Adrenal gland (tissue), 12 donors: ENCODE results near the gene SFT2D1. TPM values are rescaled to one million over a fixed set of nuclear protein-coding genes. Genes with fewer than 3 reads are reported as not detected.

Experiments
- DNase-seq, 7 donors: peaks; one replicate each; pipeline ENCODE4 v3.0.0-alpha.2; 2019 to 2020
- H3K27ac ChIP-seq, 5 donors: fragments of 200-600 bp; sonication (generic) in 4 of 5; 1 replicate in 3 of 5; 2 replicates in 2 of 5; pipeline versions ENCODE4 v1.5.1 to v1.8.0; 2016 to 2020; ENCODE audit warnings: mild to moderate bottlenecking in 1 of 5
- H3K27me3 ChIP-seq: fragments of 200-600 bp; 2 replicates; pipeline ENCODE4 v1.8.0; 2021
- H3K36me3 ChIP-seq, 2 donors: fragments of 200-600 bp; replicated peaks in 1 of 2; 1 replicate in 1 of 2; 2 replicates in 1 of 2; pipeline versions ENCODE4 v1.5.1 to v1.8.0; 2018 to 2022
- H3K4me1 ChIP-seq, 2 donors: fragments of 200-600 bp; replicated peaks in 1 of 2; 1 replicate in 1 of 2; 2 replicates in 1 of 2; pipeline versions ENCODE4 v1.5.1 to v1.8.0; 2018 to 2021
- H3K4me3 ChIP-seq, 4 donors: fragments of 200-600 bp; sonication (generic) in 3 of 4; one replicate each; pipeline ENCODE4 v1.5.1; 2016 to 2018
- H3K9me3 ChIP-seq, 3 donors: fragments of 200-600 bp; sonication (generic) in 1 of 3; replicated peaks in 1 of 3; 1 replicate in 2 of 3; 2 replicates in 1 of 3; pipeline versions ENCODE4 v1.5.1 to v1.8.0; 2016 to 2021
- CTCF ChIP-seq, 6 experiments: fragments of 450-650 bp in 4 of 6; fragments of 200-600 bp in 2 of 6; sonication (generic) in 1 of 6; IDR thresholded peaks; 1 replicate in 5 of 6; 2 replicates in 1 of 6; pipeline versions ENCODE4 v1.5.1 to v1.8.0; 2016 to 2021; ENCODE audit warnings: antibody characterized with exemption in 6 of 6, mild to moderate bottlenecking in 2 of 6, moderate library complexity in 1 of 6
- POLR2A ChIP-seq, 2 donors: fragments of 450-650 bp; IDR thresholded peaks; one replicate each; pipeline ENCODE4 v1.6.1; 2017; ENCODE audit warnings: antibody characterized with exemption in 2 of 2, mild to moderate bottlenecking in 2 of 2, moderate library complexity in 1 of 2
- whole genome bisulfite sequencing, 4 donors: extraction: QIAGEN DNeasy Blood & Tissue Kit in 2 of 4; methylation state at CpG; one replicate each; pipeline versions ENCODE4 v1.1.5 to v1.1.7; 2013 to 2017; 5-methylcytosine and 5-hydroxymethylcytosine counted together
- intact Hi-C, 2 donors: fragments of 100-400 bp; cut with DNase I; formaldehyde crosslinking; loops; one replicate each; pipeline versions ENCODE4 v1.14.1 to v1.15.0; 2022 to 2023
- polyA plus RNA-seq, 3 donors: library from polyadenylated mRNA; stranded (reverse); fragments of 200-250 nt in 2 of 3; fragments of 350-450 nt in 1 of 3; fragmentation: Illumina TruSeq in 1 of 3; extraction: RNeasy Lipid Tissue Mini Kit (QIAGEN cat#74804) in 1 of 3; gene quantifications; one replicate each; pipeline ENCODE4 v1.2.3, GENCODE V29; 2013 to 2014
- total RNA-seq, 9 donors: library from RNA; depleted of rRNA in 4 of 9; stranded (reverse); fragments of >200 nt in 4 of 9; fragments of 120-200 nt in 1 of 9; fragmentation: NEBNext Ultra II Directional in 1 of 9; extraction: Animal tissue kit (Norgen Biotek cat#: 25700) in 1 of 9; gene quantifications; one replicate each; pipeline versions ENCODE4 v1.1.0 to v1.2.4, GENCODE V29; 2013 to 2023
- donor health status: healthy with polysubstance abuse.
- donor health status: Bipolar disorder and iron deficiency.
- donor health status: DM: yes; HTN: yes; CAD: no.
- donor health status: DM: no; HTN: no; CAD: no.
- donor health status: DM: no; HTN: no; CAD: no.
- donor health status: DM: yes; HTN: yes; CAD: no.

SFT2D1 gene
- total and polyA plus RNA-seq, 12 donors = 32.6 to 68.0 (median 46.2) TPM

GRCh38 chr6:166318649-166319600 lies 23.4 kb downstream of the SFT2D1 start:
- Histone ChIP-seq H3K4me1 (no peaks in the 10 kb centered on the region), H3K27ac (no peak overlapping the region), H3K9me3 (no peaks in the 10 kb centered on the region), H3K36me3 (peaks cover 0 to 35% of the 10 kb centered on the region in 2 donors), H3K4me3 (no peak overlapping the region), H3K27me3 (no peaks in the 10 kb centered on the region)
- no peak for DNase-seq
- WGBS, 4 donors = 77 to 82% (median 80%) methylated on average over 17 to 18 of the region's 18 CpGs
- TF ChIP-seq CTCF (IDR thresholded peaks at IDR 0.05) = no peak
- no peak for TF ChIP-seq POLR2A (IDR thresholded peaks at IDR 0.05)
- intact Hi-C loops = no loop called here

GRCh38 chr6:166318227-166318626 lies 24.1 kb downstream of the SFT2D1 start:
- Histone ChIP-seq H3K4me1 (no peaks in the 10 kb centered on the region), H3K27me3 (no peaks in the 10 kb centered on the region), H3K27ac (no peak overlapping the region), H3K36me3 (peaks cover 0 to 31% of the 10 kb centered on the region in 2 donors), H3K9me3 (no peaks in the 10 kb centered on the region), H3K4me3 (no peak overlapping the region)
- intact Hi-C loops = no loop called here
- TF ChIP-seq POLR2A (IDR thresholded peaks at IDR 0.05) = no peak
- no peak for TF ChIP-seq CTCF (IDR thresholded peaks at IDR 0.05)
- no peak for DNase-seq
- WGBS, 4 donors = 69 to 86% (median 85%) methylated on average over 7 to 14 of the region's 14 CpGs

GRCh38 chr6:166317261-166318212 lies 24.8 kb downstream of the SFT2D1 start:
- TF ChIP-seq POLR2A (IDR thresholded peaks at IDR 0.05) = no peak
- no peak for TF ChIP-seq CTCF (IDR thresholded peaks at IDR 0.05)
- Histone ChIP-seq H3K9me3 (no peaks in the 10 kb centered on the region), H3K27me3 (no peaks in the 10 kb centered on the region), H3K4me3 (no peak overlapping the region), H3K4me1 (no peaks in the 10 kb centered on the region), H3K27ac (no peak overlapping the region), H3K36me3 (peaks cover 0 to 26% of the 10 kb centered on the region in 2 donors)
- WGBS, 4 donors = 88 to 90% (median 89%) methylated on average over 19 of the region's 19 CpGs
- DNase-seq = no peak
- intact Hi-C loops = no loop called here

GRCh38 chr6:166315436-166315835 lies 26.9 kb downstream of the SFT2D1 start:
- Histone ChIP-seq H3K36me3 (peaks cover 0 to 10% of the 10 kb centered on the region in 2 donors), H3K27ac (no peak overlapping the region), H3K4me1 (no peaks in the 10 kb centered on the region), H3K9me3 (no peaks in the 10 kb centered on the region), H3K27me3 (no peaks in the 10 kb centered on the region), H3K4me3 (no peak overlapping the region)
- WGBS, 4 donors = 75 to 84% (median 81%) methylated on average over 11 of the region's 11 CpGs
- TF ChIP-seq POLR2A (IDR thresholded peaks at IDR 0.05) (no peak), CTCF (IDR thresholded peaks at IDR 0.05) (no peak)
- no peak for DNase-seq
- intact Hi-C loops = no loop called here
